ENCODE measurements around the gene TESPA1.
"Not testable (repeated sequence)": the region's sequence is repeated elsewhere in the genome, so short reads cannot be mapped to it uniquely, and the experiment has no call there.

Gene TESPA1

GRCh38 chr12:54945082-54945481 is 39.5 kb downstream of the TESPA1 start:
- CTCF ChIA-PET, result interaction anchor here (0.6 kb wide), 1 partner anchor 54 kb away, joined by 4 read pairs; no protein-coding TSS in a partner anchor
- Histone ChIP-seq H3K4me1 (ENCODE audit: control insufficient read depth, insufficient read depth, low read length) (no peaks in the 10 kb centered on the region), H3K9me3 (ENCODE audit: control insufficient read depth, insufficient read depth, low read depth, low read length) (no peaks in the 10 kb centered on the region), H3K4me3 (ENCODE audit: low read depth, low read length) (no peak overlapping the region), H3K27ac (ENCODE audit: extremely low read depth, low read depth, low read length) (no peak overlapping the region), H3K36me3 (ENCODE audit: control insufficient read depth in 2 of 2, insufficient read depth in 1 of 2, low read length in 2 of 2) (no peaks in the 10 kb centered on the region)
- TF ChIP-seq ZNF121 (tag by site-specific recombination; IDR thresholded peaks at IDR 0.05) (no peak), ZNF529 (tag by site-specific recombination; IDR thresholded peaks at IDR 0.05; ENCODE audit: insufficient replicate concordance) (no peak), ZNF138 (tag by site-specific recombination; IDR thresholded peaks at IDR 0.05; ENCODE audit: borderline replicate concordance) (no peak), ZNF2 (tag by site-specific recombination; IDR thresholded peaks at IDR 0.05) (no peak), ZNF692 (tag by site-specific recombination; IDR thresholded peaks at IDR 0.05) (no peak)
- POLR2A ChIA-PET, result no interaction called here

GRCh38 chr12:54943292-54943691 is 41.3 kb downstream of the TESPA1 start:
- H3K4me3 ChIP-seq (ENCODE audit: low read depth, low read length); H3K36me3 ChIP-seq (ENCODE audit: control insufficient read depth in 2 of 2, insufficient read depth in 1 of 2, low read length in 2 of 2); POLR2A ChIA-PET; H3K27ac ChIP-seq (ENCODE audit: extremely low read depth, low read depth, low read length); H3K9me3 ChIP-seq (ENCODE audit: control insufficient read depth, insufficient read depth, low read depth, low read length); H3K4me1 ChIP-seq (ENCODE audit: control insufficient read depth, insufficient read depth, low read length); CTCF ChIA-PET: not testable (repeated sequence)

- POLR2A ChIA-PET, result no interaction called here
- Histone ChIP-seq H3K36me3 (ENCODE audit: control insufficient read depth in 2 of 2, insufficient read depth in 1 of 2, low read length in 2 of 2) (no peaks in the 10 kb centered on the region), H3K27ac (ENCODE audit: extremely low read depth, low read depth, low read length) (no peak overlapping the region), H3K4me3 (ENCODE audit: low read depth, low read length) (no peak overlapping the region), H3K4me1 (ENCODE audit: control insufficient read depth, insufficient read depth, low read length) (no peaks in the 10 kb centered on the region), H3K9me3 (ENCODE audit: control insufficient read depth, insufficient read depth, low read depth, low read length) (no peaks in the 10 kb centered on the region)
- TF ChIP-seq ZNF341 (tag by site-specific recombination; IDR thresholded peaks at IDR 0.05; ENCODE audit: low read depth) (no peak), ZNF843 (tag by site-specific recombination; IDR thresholded peaks at IDR 0.05) (no peak), ZNF561 (tag by site-specific recombination; IDR thresholded peaks at IDR 0.05; ENCODE audit: borderline replicate concordance) (no peak), ZNF776 (tag by site-specific recombination; IDR thresholded peaks at IDR 0.05; ENCODE audit: borderline replicate concordance) (no peak), KLF17 (tag by site-specific recombination; IDR thresholded peaks at IDR 0.05) (no peak), ZNF350 (tag by site-specific recombination; IDR thresholded peaks at IDR 0.05) (no peak)
- CTCF ChIA-PET, result interaction anchor here (0.6 kb wide), 1 partner anchor 20 kb away, joined by 3 read pairs; no protein-coding TSS in a partner anchor
These were observed 42.9 kb downstream of the TESPA1 start for GRCh38 chr12:54941659-54942058.

- no peaks in the 10 kb centered on the region for H3K9me3 ChIP-seq (ENCODE audit: control insufficient read depth, insufficient read depth, low read depth, low read length)
These were observed 43.7 kb downstream of the TESPA1 start for GRCh38 chr12:54940727-54941315.

More at GRCh38 chr12:54940727-54941315, 43.7 kb downstream of the TESPA1 start:
- CTCF ChIA-PET, result interaction anchor here (0.5 to 0.9 kb wide), 3 partner anchors 16 to 20 kb away, joined by 3 read pairs; no protein-coding TSS in a partner anchor
- no peaks in the 10 kb centered on the region for H3K4me1 ChIP-seq (ENCODE audit: control insufficient read depth, insufficient read depth, low read length)
- TF ChIP-seq ZNF837 (tag by site-specific recombination; IDR thresholded peaks at IDR 0.05) (no peak), ZNF629 (tag by site-specific recombination; IDR thresholded peaks at IDR 0.05) (no peak), PRDM1 (tag by site-specific recombination; IDR thresholded peaks at IDR 0.05) (peak; percentile 16; the same call in 1 of the 2 replicates), ZNF155 (tag by site-specific recombination; IDR thresholded peaks at IDR 0.05) (no peak), HIC1 (tag by site-specific recombination; IDR thresholded peaks at IDR 0.05) (no peak)
- H3K27ac ChIP-seq (ENCODE audit: extremely low read depth, low read depth, low read length), result no peak overlapping the region
- no peaks in the 10 kb centered on the region for H3K36me3 ChIP-seq (ENCODE audit: control insufficient read depth in 2 of 2, insufficient read depth in 1 of 2, low read length in 2 of 2)
- H3K4me3 ChIP-seq (ENCODE audit: low read depth, low read length), result no peak overlapping the region
- POLR2A ChIA-PET, result no interaction called here
